Spleen (tissue), 7 donors: ENCODE results near the gene ATG5.

ENCODE experiments used
- POLR2A ChIP-seq, 3 donors: fragments of 450-650 bp; IDR thresholded peaks; one replicate each; pipeline ENCODE4 v1.5.1; 2017; ENCODE audit warnings: antibody characterized with exemption in 3 of 3, mild to moderate bottlenecking in 1 of 3
- POLR2AphosphoS5 ChIP-seq, 3 donors: sonication (generic); formaldehyde crosslinking; IDR thresholded peaks; one replicate each; pipeline ENCODE4 v1.5.1; 2017; ENCODE audit warnings: antibody characterized with exemption in 3 of 3
- TF ChIP-seq, protein P1 (sequence below), 11 experiments: fragments of 200-600 bp in 7 of 11; fragments of 450-650 bp in 4 of 11; sonication (generic) in 4 of 11; IDR thresholded peaks in 8 of 11; conservative IDR thresholded peaks in 3 of 11; 1 replicate in 7 of 11; 2 replicates in 4 of 11; pipeline versions ENCODE4 v1.4.0 to v1.8.0; 2016 to 2021; ENCODE audit warnings: antibody characterized with exemption in 11 of 11, inconsistent platforms in 4 of 11, mild to moderate bottlenecking in 1 of 11
- donor health status: DM: no; HTN: no; CAD: no; lungs with moderate emphysema.
- donor health status: DM: no; HTN: no; CAD: no.
- donor health status: DM: no; HTN: no; CAD: no.

DNA sequence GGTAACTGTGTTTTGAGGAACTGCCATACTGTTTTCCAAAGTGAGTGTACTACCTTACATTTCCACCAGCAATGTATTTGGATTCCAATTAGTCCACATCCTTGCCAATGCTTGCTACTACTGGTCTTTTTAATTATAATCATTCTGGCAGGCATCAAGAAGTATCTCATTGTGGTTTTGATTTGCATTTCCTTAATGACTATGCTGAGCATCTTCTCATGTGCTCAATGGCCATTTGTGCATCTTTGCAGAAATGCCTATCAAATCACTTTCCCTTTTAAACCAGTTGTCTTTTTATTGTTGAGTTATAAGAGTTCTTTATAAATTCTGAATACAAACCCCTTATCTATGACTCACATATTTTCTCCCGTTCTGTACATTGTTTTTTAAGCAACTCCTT lies 75.9 kb downstream of the ATG5 start:
- TF ChIP-seq POLR2A (IDR thresholded peaks at IDR 0.05) = no peak
- TF ChIP-seq, protein P1, sequence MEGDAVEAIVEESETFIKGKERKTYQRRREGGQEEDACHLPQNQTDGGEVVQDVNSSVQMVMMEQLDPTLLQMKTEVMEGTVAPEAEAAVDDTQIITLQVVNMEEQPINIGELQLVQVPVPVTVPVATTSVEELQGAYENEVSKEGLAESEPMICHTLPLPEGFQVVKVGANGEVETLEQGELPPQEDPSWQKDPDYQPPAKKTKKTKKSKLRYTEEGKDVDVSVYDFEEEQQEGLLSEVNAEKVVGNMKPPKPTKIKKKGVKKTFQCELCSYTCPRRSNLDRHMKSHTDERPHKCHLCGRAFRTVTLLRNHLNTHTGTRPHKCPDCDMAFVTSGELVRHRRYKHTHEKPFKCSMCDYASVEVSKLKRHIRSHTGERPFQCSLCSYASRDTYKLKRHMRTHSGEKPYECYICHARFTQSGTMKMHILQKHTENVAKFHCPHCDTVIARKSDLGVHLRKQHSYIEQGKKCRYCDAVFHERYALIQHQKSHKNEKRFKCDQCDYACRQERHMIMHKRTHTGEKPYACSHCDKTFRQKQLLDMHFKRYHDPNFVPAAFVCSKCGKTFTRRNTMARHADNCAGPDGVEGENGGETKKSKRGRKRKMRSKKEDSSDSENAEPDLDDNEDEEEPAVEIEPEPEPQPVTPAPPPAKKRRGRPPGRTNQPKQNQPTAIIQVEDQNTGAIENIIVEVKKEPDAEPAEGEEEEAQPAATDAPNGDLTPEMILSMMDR (IDR thresholded peaks at IDR 0.05 in 8 of 11, conservative IDR thresholded peaks at IDR 0.05 in 3 of 11) = no peak
- no peak for TF ChIP-seq POLR2AphosphoS5 (IDR thresholded peaks at IDR 0.05)
